Thyroid gland (tissue), 4 donors: ENCODE data around the gene RABEP2.

Experiments
- CTCF ChIP-seq, 6 experiments: fragments of 200-600 bp in 3 of 6; fragments of 450-650 bp in 3 of 6; sonication (generic) in 3 of 6; IDR thresholded peaks; one replicate each; pipeline ENCODE4 v1.5.1; 2016 to 2019; ENCODE audit warnings: antibody characterized with exemption in 6 of 6, mild to moderate bottlenecking in 2 of 6, inconsistent platforms in 1 of 6, moderate library complexity in 1 of 6
- POLR2A ChIP-seq, 2 donors: fragments of 450-650 bp; IDR thresholded peaks; one replicate each; pipeline ENCODE4 v1.6.1; 2017; ENCODE audit warnings: antibody characterized with exemption in 2 of 2, mild to moderate bottlenecking in 2 of 2, moderate library complexity in 1 of 2

GRCh38 chr16:28930203-28930602 is 5.2 kb upstream of the RABEP2 start:
- TF ChIP-seq CTCF (IDR thresholded peaks at IDR 0.05) (no peak), POLR2A (IDR thresholded peaks at IDR 0.05) (no peak)
